Trophoblast cell (in vitro differentiated cells and primary cell): ENCODE measurements around the gene B4GAT1.

Experiments used
- DNase-seq, 2 donors: peaks; one replicate each; pipeline ENCODE4 v3.0.0-alpha.2; 2016
- H2AFZ ChIP-seq: 2 replicates; pipeline ENCODE4 v1.6.1; 2013; ENCODE audit warnings: low read length, moderate library complexity, mild to moderate bottlenecking; ENCODE audit not compliant: insufficient read depth, poor library complexity
- H2AK5ac ChIP-seq: 2 replicates; pipeline ENCODE4 v1.6.1; 2013; ENCODE audit warnings: mild to moderate bottlenecking, low read length
- H2BK120ac ChIP-seq: 2 replicates; pipeline ENCODE4 v1.6.1; 2013; ENCODE audit warnings: low read length, mild to moderate bottlenecking, moderate library complexity; ENCODE audit not compliant: insufficient read depth, poor library complexity
- H2BK12ac ChIP-seq: 2 replicates; pipeline ENCODE4 v1.6.1; 2013; ENCODE audit warnings: mild to moderate bottlenecking, low read length, moderate library complexity
- H2BK5ac ChIP-seq: 2 replicates; pipeline ENCODE4 v1.6.1; 2013; ENCODE audit warnings: low read length, low read depth, moderate library complexity, mild to moderate bottlenecking; ENCODE audit not compliant: poor library complexity
- H3K14ac ChIP-seq: 2 replicates; pipeline ENCODE4 v1.6.1; 2013; ENCODE audit warnings: mild to moderate bottlenecking, low read length
- H3K18ac ChIP-seq: 2 replicates; pipeline ENCODE4 v1.6.1; 2013; ENCODE audit warnings: mild to moderate bottlenecking, low read length
- H3K23ac ChIP-seq: 2 replicates; pipeline ENCODE4 v1.6.1; 2013; ENCODE audit warnings: low read length
- H3K27ac ChIP-seq: 2 replicates; pipeline ENCODE4 v1.5.1; 2013; ENCODE audit warnings: low read depth, mild to moderate bottlenecking, inconsistent platforms, low read length, moderate library complexity
- H3K27me3 ChIP-seq: 2 replicates; pipeline ENCODE4 v1.6.1; 2013; ENCODE audit warnings: inconsistent platforms, mild to moderate bottlenecking, low read length, moderate library complexity; ENCODE audit not compliant: insufficient read depth
- H3K36me3 ChIP-seq, 2 experiments: 1 replicate in 1 of 2; 2 replicates in 1 of 2; pipeline ENCODE4 v1.6.1; 2013; ENCODE audit warnings: low read length in 2 of 2, mild to moderate bottlenecking in 2 of 2, moderate library complexity in 1 of 2; ENCODE audit not compliant: insufficient read depth in 2 of 2, control insufficient read depth in 1 of 2
- H3K4ac ChIP-seq: 2 replicates; pipeline ENCODE4 v1.6.1; 2013; ENCODE audit warnings: low read depth, mild to moderate bottlenecking, low read length, moderate library complexity
- H3K4me1 ChIP-seq, 2 experiments: 1 replicate in 1 of 2; 2 replicates in 1 of 2; pipeline ENCODE4 v1.6.1; 2013; ENCODE audit warnings: low read length in 2 of 2, mild to moderate bottlenecking in 2 of 2, moderate library complexity in 1 of 2; ENCODE audit not compliant: insufficient read depth in 2 of 2, control insufficient read depth in 1 of 2
- H3K4me2 ChIP-seq: 2 replicates; pipeline ENCODE4 v1.6.1; 2013; ENCODE audit warnings: inconsistent platforms, mild to moderate bottlenecking, low read length, moderate library complexity
- H3K4me3 ChIP-seq: 2 replicates; pipeline ENCODE4 v1.5.1; 2013; ENCODE audit warnings: mild to moderate bottlenecking, low read depth, low read length, inconsistent platforms
- H3K79me1 ChIP-seq: one replicate; pipeline ENCODE4 v1.6.1; 2013; ENCODE audit warnings: low read length
- H3K79me2 ChIP-seq: 2 replicates; pipeline ENCODE4 v1.6.1; 2013; ENCODE audit warnings: low read length, mild to moderate bottlenecking; ENCODE audit not compliant: control insufficient read depth, insufficient read depth, poor library complexity
- H3K9ac ChIP-seq: 2 replicates; pipeline ENCODE4 v1.6.1; 2013; ENCODE audit warnings: mild to moderate bottlenecking, low read length
- H3K9me3 ChIP-seq: 2 replicates; pipeline ENCODE4 v1.6.1; 2013; ENCODE audit warnings: low read depth, mild to moderate bottlenecking, control low read depth, inconsistent platforms, low read length; ENCODE audit not compliant: insufficient read depth
- H4K12ac ChIP-seq: 2 replicates; pipeline ENCODE4 v1.6.1; 2013; ENCODE audit warnings: low read depth, mild to moderate bottlenecking, low read length, moderate library complexity
- H4K8ac ChIP-seq: 2 replicates; pipeline ENCODE4 v1.6.1; 2013; ENCODE audit warnings: low read depth, mild to moderate bottlenecking, low read length, moderate library complexity
- H4K91ac ChIP-seq: one replicate; pipeline ENCODE4 v1.6.1; 2013; ENCODE audit warnings: low read depth, mild to moderate bottlenecking, low read length, moderate library complexity
- WGBS: extraction: QIAGEN DNeasy Blood & Tissue Kit; methylation state at CpG from one replicate; pipeline ENCODE4 v1.1.7; 2013; ENCODE audit warnings: missing lambda C conversion rate; ENCODE audit not compliant: insufficient read length, insufficient coverage; ENCODE audit errors: extremely low coverage; 5-methylcytosine and 5-hydroxymethylcytosine counted together

The B4GAT1 gene

GRCh38 chr11:66341502-66342126 lies 5.8 kb downstream of the B4GAT1 start:
- peaks cover 5% of the 10 kb centered on the region for H3K79me2 ChIP-seq
- no peak overlapping the region for H2BK12ac ChIP-seq
- no peak overlapping the region for H4K91ac ChIP-seq
- no peak overlapping the region for H3K23ac ChIP-seq
- H3K27me3 ChIP-seq = no peaks in the 10 kb centered on the region
- no peak overlapping the region for H4K12ac ChIP-seq
- peaks cover 46 to 47% of the 10 kb centered on the region in 2 experiments for H3K36me3 ChIP-seq
- no peak overlapping the region for H3K27ac ChIP-seq
- no peak overlapping the region for H3K4me3 ChIP-seq
- H2AK5ac ChIP-seq = no peak overlapping the region
- H3K18ac ChIP-seq = no peak overlapping the region
- no peak overlapping the region for H3K9ac ChIP-seq
- H2BK5ac ChIP-seq = no peak overlapping the region
- H3K9me3 ChIP-seq = peaks cover 4% of the 10 kb centered on the region
- no peak overlapping the region for H3K4me2 ChIP-seq
- DNase-seq = no peak
- peaks cover 5 to 6% of the 10 kb centered on the region in 2 experiments for H3K4me1 ChIP-seq
- H3K79me1 ChIP-seq = peaks cover 3% of the 10 kb centered on the region
- H3K14ac ChIP-seq = no peak overlapping the region
- H3K4ac ChIP-seq = no peak overlapping the region
- H2BK120ac ChIP-seq = no peak overlapping the region
- WGBS = no CpG with 5 or more reads among the region's 21 CpGs
- H4K8ac ChIP-seq = no peak overlapping the region
- no peak overlapping the region for H2AFZ ChIP-seq

DNA sequence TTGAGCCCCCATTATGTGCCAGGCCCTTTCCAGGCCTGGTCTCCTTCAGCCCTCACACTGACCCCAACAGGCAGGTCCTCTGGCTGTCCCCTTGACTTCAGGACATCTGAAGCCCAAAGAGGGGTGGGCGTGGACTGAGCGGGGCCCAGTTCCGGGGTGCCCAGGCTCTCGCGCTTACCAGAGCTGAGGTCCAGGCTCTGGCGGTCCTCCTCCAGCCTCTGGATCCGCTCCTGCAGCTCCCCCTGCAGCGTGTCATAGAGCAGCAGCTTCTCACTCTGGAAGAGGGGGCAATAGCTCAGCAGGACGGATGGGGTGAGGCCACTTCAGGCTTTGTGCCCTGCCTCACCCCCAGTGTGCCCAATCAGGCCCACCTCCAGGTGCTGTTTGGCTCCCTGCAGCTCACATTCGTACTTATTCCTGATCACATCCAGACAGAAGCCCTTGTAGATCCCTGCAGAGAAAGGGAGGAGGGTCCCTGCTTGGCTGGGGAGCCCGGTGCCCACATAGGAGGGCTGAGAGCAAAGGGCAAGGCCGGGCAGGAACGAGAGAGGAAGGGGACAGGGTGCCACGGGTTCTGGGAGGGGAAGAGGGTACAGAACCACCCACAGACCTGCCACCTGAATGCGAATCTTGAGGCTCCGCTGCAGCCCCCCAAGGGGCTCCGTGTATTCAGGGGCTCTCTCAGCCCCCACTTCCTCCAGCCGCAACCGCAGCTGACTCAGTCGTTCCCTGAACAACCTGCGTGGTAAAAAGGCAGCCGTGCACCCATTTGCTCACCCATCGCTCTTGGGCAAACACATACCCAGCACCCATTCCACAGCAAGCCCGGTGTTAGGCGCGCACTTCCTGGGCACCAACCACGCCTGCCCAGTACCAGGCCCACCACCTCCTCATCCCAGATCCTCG lies 6.6 kb downstream of the B4GAT1 start:
- Histone ChIP-seq H3K14ac (no peak overlapping the region), H2AFZ (no peak overlapping the region)
- WGBS = no CpG with 5 or more reads among the region's 28 CpGs

DNA sequence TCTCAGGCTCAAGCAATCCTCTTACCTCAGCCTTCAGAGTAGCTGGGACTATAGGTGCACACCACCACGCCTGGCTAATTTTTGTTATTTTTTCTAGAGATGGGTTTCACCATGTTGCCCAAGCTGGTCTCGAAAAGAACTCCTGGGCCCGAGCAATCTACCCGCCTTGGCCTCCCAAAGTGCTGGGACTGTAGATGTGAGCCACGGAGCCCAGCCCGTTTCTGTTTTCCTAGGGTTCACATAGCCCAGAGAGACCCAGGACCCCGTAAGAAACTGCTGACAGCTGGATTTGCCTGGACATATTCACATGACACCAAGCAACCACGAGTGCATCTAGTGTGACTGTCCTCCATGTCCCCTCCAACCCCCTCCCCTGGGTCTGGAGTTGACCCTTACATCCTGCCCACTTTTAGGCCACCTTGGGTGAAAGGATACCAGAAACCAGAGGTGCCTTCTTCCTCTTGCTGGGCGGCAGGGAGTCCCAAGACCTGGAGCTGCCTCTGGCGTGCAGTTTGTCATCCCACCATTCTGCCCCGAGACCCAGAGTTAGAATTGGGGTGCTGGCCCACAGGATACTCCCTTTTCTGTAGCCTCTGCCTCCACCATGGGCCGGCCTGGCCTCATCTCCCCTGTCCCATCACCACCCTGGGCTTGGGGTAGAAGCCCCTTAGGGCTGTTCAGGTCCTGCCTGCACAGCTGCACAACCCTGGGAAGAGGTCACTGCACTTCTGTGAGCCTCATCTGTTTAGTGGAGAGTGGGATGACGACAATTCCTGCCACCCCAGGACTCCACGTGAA lies 7.5 kb downstream of the B4GAT1 start:
- H4K91ac ChIP-seq = no peak overlapping the region
- no peak overlapping the region for H4K8ac ChIP-seq
- H3K9me3 ChIP-seq = peaks cover 4% of the 10 kb centered on the region
- no peak overlapping the region for H2BK120ac ChIP-seq
- peaks cover 10% of the 10 kb centered on the region for H3K79me1 ChIP-seq
- no peak overlapping the region for H3K27ac ChIP-seq
- no peak overlapping the region for H3K4me2 ChIP-seq
- H2BK5ac ChIP-seq = no peak overlapping the region
- H3K36me3 ChIP-seq = peaks cover 46 to 47% of the 10 kb centered on the region in 2 experiments
- no peak overlapping the region for H2AFZ ChIP-seq
- peaks cover 9% of the 10 kb centered on the region for H3K79me2 ChIP-seq
- WGBS = no CpG with 5 or more reads among the region's 14 CpGs
- H2BK12ac ChIP-seq = no peak overlapping the region
- no peaks in the 10 kb centered on the region for H3K27me3 ChIP-seq
- no peak overlapping the region for H3K4me3 ChIP-seq
- H2AK5ac ChIP-seq = no peak overlapping the region
- no peak overlapping the region for H3K14ac ChIP-seq
- no peak overlapping the region for H3K18ac ChIP-seq
- peaks cover 13 to 15% of the 10 kb centered on the region in 2 experiments for H3K4me1 ChIP-seq
- H3K23ac ChIP-seq = no peak overlapping the region
- no peak overlapping the region for H4K12ac ChIP-seq
- H3K9ac ChIP-seq = no peak overlapping the region
- DNase-seq = no peak
- H3K4ac ChIP-seq = no peak overlapping the region

More for the DNA sequence above, 6.6 kb downstream of the B4GAT1 start:
- Histone ChIP-seq H2BK120ac (no peak overlapping the region), H2BK5ac (no peak overlapping the region), H4K12ac (no peak overlapping the region), H3K4me3 (no peak overlapping the region), H2AK5ac (no peak overlapping the region), H3K4ac (no peak overlapping the region), H3K27ac (no peak overlapping the region), H3K4me2 (no peak overlapping the region), H3K36me3 (peaks cover 46 to 47% of the 10 kb centered on the region in 2 experiments), H3K9ac (no peak overlapping the region), H3K79me1 (peaks cover 7% of the 10 kb centered on the region), H3K9me3 (peaks cover 4% of the 10 kb centered on the region), H3K23ac (no peak overlapping the region), H3K4me1 (peaks cover 8 to 9% of the 10 kb centered on the region in 2 experiments), H2BK12ac (no peak overlapping the region), H3K79me2 (peaks cover 8% of the 10 kb centered on the region), H4K91ac (no peak overlapping the region), H3K18ac (no peak overlapping the region), H3K27me3 (no peaks in the 10 kb centered on the region), H4K8ac (no peak overlapping the region)
- DNase-seq = no peak

DNA sequence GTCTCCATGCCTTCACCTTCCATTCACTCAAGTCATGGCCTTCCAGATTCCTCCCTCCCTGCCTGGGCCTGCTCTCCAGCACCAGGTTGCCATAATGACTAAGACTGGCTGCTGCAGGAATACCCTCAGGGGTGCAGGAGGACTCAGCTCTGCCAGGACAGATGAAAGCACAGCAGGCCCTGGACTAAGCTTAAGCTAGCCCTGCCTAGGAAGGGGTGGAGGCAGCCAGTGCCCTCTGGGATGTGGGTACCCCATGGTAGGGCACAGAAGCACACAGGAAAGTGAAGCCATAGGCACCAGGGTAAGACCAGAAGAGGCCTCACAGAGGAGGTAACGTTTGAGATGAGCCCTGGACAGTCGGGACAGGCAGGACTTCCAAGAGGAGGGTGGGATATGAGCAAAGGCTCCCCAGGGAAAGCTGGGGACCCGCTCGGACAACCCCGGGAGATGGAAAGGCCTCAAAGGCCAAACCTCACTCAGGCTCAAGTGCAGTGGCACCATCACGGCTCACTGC lies 8.2 kb downstream of the B4GAT1 start:
- no peak for DNase-seq
- peaks cover 13 to 15% of the 10 kb centered on the region in 2 experiments for H3K4me1 ChIP-seq

More for the DNA sequence above, 8.2 kb downstream of the B4GAT1 start:
- H2BK120ac ChIP-seq = no peak overlapping the region
- no peak overlapping the region for H3K27ac ChIP-seq
- no peak overlapping the region for H4K8ac ChIP-seq
- H3K79me2 ChIP-seq = peaks cover 4% of the 10 kb centered on the region
- peaks cover 4% of the 10 kb centered on the region for H3K9me3 ChIP-seq
- no peak overlapping the region for H3K4ac ChIP-seq
- no peak overlapping the region for H4K12ac ChIP-seq
- no peak overlapping the region for H3K9ac ChIP-seq
- H2BK5ac ChIP-seq = no peak overlapping the region
- H2AFZ ChIP-seq = no peak overlapping the region
- H3K18ac ChIP-seq = no peak overlapping the region
- no CpG with 5 or more reads among the region's 6 CpGs for WGBS
- H4K91ac ChIP-seq = no peak overlapping the region
- no peaks in the 10 kb centered on the region for H3K27me3 ChIP-seq
- no peak overlapping the region for H3K4me2 ChIP-seq
- peaks cover 7% of the 10 kb centered on the region for H3K79me1 ChIP-seq
- no peak overlapping the region for H3K4me3 ChIP-seq
- peaks cover 46 to 47% of the 10 kb centered on the region in 2 experiments for H3K36me3 ChIP-seq
- no peak overlapping the region for H3K23ac ChIP-seq
- no peak overlapping the region for H2BK12ac ChIP-seq
- H3K14ac ChIP-seq = no peak overlapping the region
- no peak overlapping the region for H2AK5ac ChIP-seq
